Trophoblast cell (in vitro differentiated cells and primary cell): ENCODE data around the gene AFF2.

Source experiments
- DNase-seq, 2 donors: peaks; one replicate each; pipeline ENCODE4 v3.0.0-alpha.2; 2016
- H2AFZ ChIP-seq: 2 replicates; pipeline ENCODE4 v1.6.1; 2013; ENCODE audit warnings: low read length, moderate library complexity, mild to moderate bottlenecking; ENCODE audit not compliant: insufficient read depth, poor library complexity
- H2AK5ac ChIP-seq: 2 replicates; pipeline ENCODE4 v1.6.1; 2013; ENCODE audit warnings: mild to moderate bottlenecking, low read length
- H2BK120ac ChIP-seq: 2 replicates; pipeline ENCODE4 v1.6.1; 2013; ENCODE audit warnings: low read length, mild to moderate bottlenecking, moderate library complexity; ENCODE audit not compliant: insufficient read depth, poor library complexity
- H2BK12ac ChIP-seq: 2 replicates; pipeline ENCODE4 v1.6.1; 2013; ENCODE audit warnings: mild to moderate bottlenecking, low read length, moderate library complexity
- H2BK5ac ChIP-seq: 2 replicates; pipeline ENCODE4 v1.6.1; 2013; ENCODE audit warnings: low read length, low read depth, moderate library complexity, mild to moderate bottlenecking; ENCODE audit not compliant: poor library complexity
- H3K14ac ChIP-seq: 2 replicates; pipeline ENCODE4 v1.6.1; 2013; ENCODE audit warnings: mild to moderate bottlenecking, low read length
- H3K18ac ChIP-seq: 2 replicates; pipeline ENCODE4 v1.6.1; 2013; ENCODE audit warnings: mild to moderate bottlenecking, low read length
- H3K23ac ChIP-seq: 2 replicates; pipeline ENCODE4 v1.6.1; 2013; ENCODE audit warnings: low read length
- H3K27ac ChIP-seq: 2 replicates; pipeline ENCODE4 v1.5.1; 2013; ENCODE audit warnings: low read depth, mild to moderate bottlenecking, inconsistent platforms, low read length, moderate library complexity
- H3K27me3 ChIP-seq: 2 replicates; pipeline ENCODE4 v1.6.1; 2013; ENCODE audit warnings: inconsistent platforms, mild to moderate bottlenecking, low read length, moderate library complexity; ENCODE audit not compliant: insufficient read depth
- H3K36me3 ChIP-seq, 2 experiments: 1 replicate in 1 of 2; 2 replicates in 1 of 2; pipeline ENCODE4 v1.6.1; 2013; ENCODE audit warnings: low read length in 2 of 2, mild to moderate bottlenecking in 2 of 2, moderate library complexity in 1 of 2; ENCODE audit not compliant: insufficient read depth in 2 of 2, control insufficient read depth in 1 of 2
- H3K4ac ChIP-seq: 2 replicates; pipeline ENCODE4 v1.6.1; 2013; ENCODE audit warnings: low read depth, mild to moderate bottlenecking, low read length, moderate library complexity
- H3K4me1 ChIP-seq, 2 experiments: 1 replicate in 1 of 2; 2 replicates in 1 of 2; pipeline ENCODE4 v1.6.1; 2013; ENCODE audit warnings: low read length in 2 of 2, mild to moderate bottlenecking in 2 of 2, moderate library complexity in 1 of 2; ENCODE audit not compliant: insufficient read depth in 2 of 2, control insufficient read depth in 1 of 2
- H3K4me2 ChIP-seq: 2 replicates; pipeline ENCODE4 v1.6.1; 2013; ENCODE audit warnings: inconsistent platforms, mild to moderate bottlenecking, low read length, moderate library complexity
- H3K4me3 ChIP-seq: 2 replicates; pipeline ENCODE4 v1.5.1; 2013; ENCODE audit warnings: mild to moderate bottlenecking, low read depth, low read length, inconsistent platforms
- H3K79me1 ChIP-seq: one replicate; pipeline ENCODE4 v1.6.1; 2013; ENCODE audit warnings: low read length
- H3K79me2 ChIP-seq: 2 replicates; pipeline ENCODE4 v1.6.1; 2013; ENCODE audit warnings: low read length, mild to moderate bottlenecking; ENCODE audit not compliant: control insufficient read depth, insufficient read depth, poor library complexity
- H3K9ac ChIP-seq: 2 replicates; pipeline ENCODE4 v1.6.1; 2013; ENCODE audit warnings: mild to moderate bottlenecking, low read length
- H3K9me3 ChIP-seq: 2 replicates; pipeline ENCODE4 v1.6.1; 2013; ENCODE audit warnings: low read depth, mild to moderate bottlenecking, control low read depth, inconsistent platforms, low read length; ENCODE audit not compliant: insufficient read depth
- H4K12ac ChIP-seq: 2 replicates; pipeline ENCODE4 v1.6.1; 2013; ENCODE audit warnings: low read depth, mild to moderate bottlenecking, low read length, moderate library complexity
- H4K8ac ChIP-seq: 2 replicates; pipeline ENCODE4 v1.6.1; 2013; ENCODE audit warnings: low read depth, mild to moderate bottlenecking, low read length, moderate library complexity
- H4K91ac ChIP-seq: one replicate; pipeline ENCODE4 v1.6.1; 2013; ENCODE audit warnings: low read depth, mild to moderate bottlenecking, low read length, moderate library complexity
- WGBS: extraction: QIAGEN DNeasy Blood & Tissue Kit; methylation state at CpG from one replicate; pipeline ENCODE4 v1.1.7; 2013; ENCODE audit warnings: missing lambda C conversion rate; ENCODE audit not compliant: insufficient read length, insufficient coverage; ENCODE audit errors: extremely low coverage; 5-methylcytosine and 5-hydroxymethylcytosine counted together

Gene AFF2

GRCh38 chrX:148535639-148536038 is 35.2 kb downstream of the AFF2 start:
- Histone ChIP-seq H2BK5ac (no peak overlapping the region), H3K4me3 (no peak overlapping the region), H3K79me1 (no peaks in the 10 kb centered on the region), H2AK5ac (no peak overlapping the region), H3K4ac (no peak overlapping the region), H3K9me3 (no peaks in the 10 kb centered on the region), H4K91ac (no peak overlapping the region), H2BK12ac (no peak overlapping the region), H2BK120ac (no peak overlapping the region), H3K4me1 (peaks cover 0 to 2% of the 10 kb centered on the region in 2 experiments), H4K8ac (no peak overlapping the region), H3K27ac (no peak overlapping the region), H3K4me2 (no peak overlapping the region), H2AFZ (no peak overlapping the region), H3K23ac (no peak overlapping the region), H3K14ac (no peak overlapping the region), H3K79me2 (no peaks in the 10 kb centered on the region), H3K18ac (no peak overlapping the region), H4K12ac (no peak overlapping the region), H3K9ac (no peak overlapping the region), H3K27me3 (no peaks in the 10 kb centered on the region), H3K36me3 (no peaks in the 10 kb centered on the region)
- no CpG with 5 or more reads among the region's 4 CpGs for WGBS
- DNase-seq, result no peak

GRCh38 chrX:148536961-148537360 is 36.5 kb downstream of the AFF2 start:
- Histone ChIP-seq H3K27ac (no peak overlapping the region), H3K36me3 (no peaks in the 10 kb centered on the region), H4K12ac (no peak overlapping the region), H3K4me2 (no peak overlapping the region), H4K91ac (no peak overlapping the region), H3K4me3 (no peak overlapping the region), H3K27me3 (no peaks in the 10 kb centered on the region), H2BK12ac (no peak overlapping the region), H3K18ac (no peak overlapping the region), H3K9ac (no peak overlapping the region), H3K23ac (no peak overlapping the region), H2AK5ac (no peak overlapping the region), H3K4ac (no peak overlapping the region), H3K9me3 (no peaks in the 10 kb centered on the region), H2AFZ (no peak overlapping the region), H4K8ac (no peak overlapping the region), H3K14ac (no peak overlapping the region), H3K4me1 (peaks cover 0 to 2% of the 10 kb centered on the region in 2 experiments), H2BK5ac (no peak overlapping the region), H2BK120ac (no peak overlapping the region), H3K79me2 (no peaks in the 10 kb centered on the region), H3K79me1 (no peaks in the 10 kb centered on the region)
- DNase-seq, result no peak
- WGBS, result no CpG with 5 or more reads among the region's 1 CpG

- no peak overlapping the region for H2BK120ac ChIP-seq
- H3K4me2 ChIP-seq, result no peak overlapping the region
- no peak overlapping the region for H3K18ac ChIP-seq
- no peaks in the 10 kb centered on the region for H3K79me2 ChIP-seq
- no CpG with 5 or more reads among the region's 15 CpGs for WGBS
- no peak overlapping the region for H4K8ac ChIP-seq
- no peak overlapping the region for H3K4ac ChIP-seq
- no peak overlapping the region for H3K14ac ChIP-seq
- H3K9ac ChIP-seq, result no peak overlapping the region
- DNase-seq, result no peak
- no peak overlapping the region for H2BK12ac ChIP-seq
- H4K12ac ChIP-seq, result no peak overlapping the region
- peaks cover 0 to 2% of the 10 kb centered on the region in 2 experiments for H3K4me1 ChIP-seq
- no peaks in the 10 kb centered on the region for H3K9me3 ChIP-seq
- H2AK5ac ChIP-seq, result no peak overlapping the region
- H3K36me3 ChIP-seq, result no peaks in the 10 kb centered on the region
- no peak overlapping the region for H2BK5ac ChIP-seq
- H3K27me3 ChIP-seq, result no peaks in the 10 kb centered on the region
- no peak overlapping the region for H4K91ac ChIP-seq
- H3K27ac ChIP-seq, result no peak overlapping the region
- H2AFZ ChIP-seq, result no peak overlapping the region
- H3K4me3 ChIP-seq, result no peak overlapping the region
- H3K23ac ChIP-seq, result no peak overlapping the region
- no peaks in the 10 kb centered on the region for H3K79me1 ChIP-seq
Measured at GRCh38 chrX:148537556-148538182, 37.3 kb downstream of the AFF2 start.

GRCh38 chrX:148538582-148538981 is 38.2 kb downstream of the AFF2 start:
- Histone ChIP-seq H3K9ac (no peak overlapping the region), H3K4ac (no peak overlapping the region), H3K23ac (no peak overlapping the region), H3K4me1 (peaks cover 0 to 2% of the 10 kb centered on the region in 2 experiments), H2AFZ (no peak overlapping the region), H3K36me3 (no peaks in the 10 kb centered on the region), H3K79me2 (no peaks in the 10 kb centered on the region), H3K18ac (no peak overlapping the region), H3K14ac (no peak overlapping the region), H2AK5ac (no peak overlapping the region), H4K12ac (no peak overlapping the region), H3K27me3 (no peaks in the 10 kb centered on the region), H3K4me2 (no peak overlapping the region), H4K91ac (no peak overlapping the region), H4K8ac (no peak overlapping the region), H3K9me3 (no peaks in the 10 kb centered on the region), H2BK120ac (no peak overlapping the region), H2BK12ac (no peak overlapping the region), H3K79me1 (no peaks in the 10 kb centered on the region), H3K27ac (no peak overlapping the region), H3K4me3 (no peak overlapping the region), H2BK5ac (no peak overlapping the region)
- WGBS, result no CpG with 5 or more reads among the region's 2 CpGs
- no peak for DNase-seq
